Measurements from ENCODE around the gene PTH1R. TPM values are rescaled to one million over a fixed set of nuclear protein-coding genes. Genes with fewer than 3 reads are reported as not detected.

PTH1R gene
- total and polyA plus RNA-seq, 12 donors, result 1.5 to 89.8 (median 4.2) TPM

GRCh38 chr3:46924921-46925584, 47.5 kb downstream of the PTH1R start:
- Histone ChIP-seq H3K27me3 (no peaks in the 10 kb centered on the region), H3K4me3 (no peak overlapping the region), H3K9me3 (no peaks in the 10 kb centered on the region), H3K36me3 (peaks cover 0 to 80% (median 46%) of the 10 kb centered on the region in 9 donors), H3K4me1 (peaks cover 17 to 73% (median 64%) of the 10 kb centered on the region in 9 donors), H3K27ac (peak overlapping the region in 7 of 10 donors; percentile 53 to 83 (median 75))
- no peak for DNase-seq
- WGBS, 2 donors, result 70 to 83% methylated on average over 10 of the region's 10 CpGs
- peak in 1 of 8 donors; percentile 10 for ATAC-seq
- intact Hi-C loops (cut with DNase I), result loop anchor here in 7 of 10 donors (2.0 to 10.0 kb wide), 6 partner anchors 52 to 400 kb away; partner anchors contain the start of genes CCDC12 (in 2 of the 7) and NBEAL2 (in 2 of the 7)
- TF ChIP-seq, protein P1, sequence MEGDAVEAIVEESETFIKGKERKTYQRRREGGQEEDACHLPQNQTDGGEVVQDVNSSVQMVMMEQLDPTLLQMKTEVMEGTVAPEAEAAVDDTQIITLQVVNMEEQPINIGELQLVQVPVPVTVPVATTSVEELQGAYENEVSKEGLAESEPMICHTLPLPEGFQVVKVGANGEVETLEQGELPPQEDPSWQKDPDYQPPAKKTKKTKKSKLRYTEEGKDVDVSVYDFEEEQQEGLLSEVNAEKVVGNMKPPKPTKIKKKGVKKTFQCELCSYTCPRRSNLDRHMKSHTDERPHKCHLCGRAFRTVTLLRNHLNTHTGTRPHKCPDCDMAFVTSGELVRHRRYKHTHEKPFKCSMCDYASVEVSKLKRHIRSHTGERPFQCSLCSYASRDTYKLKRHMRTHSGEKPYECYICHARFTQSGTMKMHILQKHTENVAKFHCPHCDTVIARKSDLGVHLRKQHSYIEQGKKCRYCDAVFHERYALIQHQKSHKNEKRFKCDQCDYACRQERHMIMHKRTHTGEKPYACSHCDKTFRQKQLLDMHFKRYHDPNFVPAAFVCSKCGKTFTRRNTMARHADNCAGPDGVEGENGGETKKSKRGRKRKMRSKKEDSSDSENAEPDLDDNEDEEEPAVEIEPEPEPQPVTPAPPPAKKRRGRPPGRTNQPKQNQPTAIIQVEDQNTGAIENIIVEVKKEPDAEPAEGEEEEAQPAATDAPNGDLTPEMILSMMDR (IDR thresholded peaks at IDR 0.05), result no peak

DNA sequence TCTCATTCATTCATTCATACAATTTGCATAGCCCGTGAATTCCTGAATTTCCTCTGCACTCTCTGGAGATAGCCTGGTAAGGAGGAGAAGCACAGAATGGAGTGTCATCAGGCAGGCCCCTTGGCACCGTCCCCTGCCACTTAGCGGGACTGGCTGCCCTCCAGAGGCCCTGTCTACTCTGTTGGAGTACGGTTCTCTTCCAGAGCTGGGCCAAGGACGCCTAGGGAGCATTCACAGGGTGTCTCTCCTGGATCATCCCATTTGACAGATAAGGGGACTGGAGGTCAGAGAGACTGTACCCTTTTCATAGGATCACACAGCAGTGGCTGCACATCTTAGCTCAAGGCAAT, 48.0 kb downstream of the PTH1R start:
- ATAC-seq (peak; percentile 56 to 83 (median 79)), DNase-seq (peak; percentile 76 to 81)
- TF ChIP-seq, protein P1 (IDR thresholded peaks at IDR 0.05), result no peak
- H3K9me3 ChIP-seq, result no peaks in the 10 kb centered on the region
- H3K36me3 ChIP-seq, result peaks cover 0 to 75% (median 41%) of the 10 kb centered on the region in 9 donors
- peaks cover 22 to 78% (median 69%) of the 10 kb centered on the region in 9 donors for H3K4me1 ChIP-seq
- WGBS, 2 donors, result 34 to 55% methylated on average over 5 of the region's 5 CpGs
- no peaks in the 10 kb centered on the region for H3K27me3 ChIP-seq
- no peak overlapping the region for H3K4me3 ChIP-seq
- intact Hi-C loops (cut with DNase I), result loop anchor here in 4 of 10 donors (2.0 to 10.0 kb wide), 4 partner anchors 52 to 399 kb away; partner anchors contain the start of genes CCDC12 (in 2 of the 4) and NBEAL2 (in 2 of the 4)
- peak overlapping the region in 9 of 10 donors; percentile 24 to 83 (median 69) for H3K27ac ChIP-seq

DNA sequence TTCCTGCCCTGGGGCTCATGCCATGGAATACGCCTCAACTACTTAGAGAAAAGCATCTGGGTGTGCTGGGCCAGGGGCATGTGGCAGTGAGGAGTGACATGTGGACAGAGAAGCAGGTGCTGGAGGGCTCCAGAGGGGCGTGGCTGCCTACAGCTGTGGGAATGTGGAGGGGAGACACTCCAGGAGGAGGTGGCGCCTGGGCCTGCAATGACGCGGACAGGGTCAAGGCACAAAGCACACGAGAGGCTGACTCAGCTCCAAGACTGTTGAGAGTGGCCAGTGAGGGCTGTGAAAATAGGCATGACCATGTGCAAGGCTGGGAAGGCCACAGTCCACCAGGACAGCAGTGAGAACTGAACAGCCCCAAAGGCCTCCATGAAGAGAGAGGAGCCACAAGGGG, 48.5 kb downstream of the PTH1R start:
- 42 to 43% methylated on average over 6 of the region's 6 CpGs for WGBS, 2 donors
- DNase-seq (no peak), ATAC-seq (peak in 4 of 8 donors; percentile 13 to 55 (median 32))
- TF ChIP-seq, protein P1 (IDR thresholded peaks at IDR 0.05), result no peak
- intact Hi-C loops (cut with DNase I), result loop anchor here in 4 of 10 donors (5.0 to 10.0 kb wide), 3 partner anchors 51 to 399 kb away; partner anchors contain the start of genes CCDC12 (in 2 of the 4) and NBEAL2 (in 2 of the 4)
- H3K9me3 ChIP-seq, result no peaks in the 10 kb centered on the region
- H3K4me1 ChIP-seq, result peaks cover 27 to 82% (median 74%) of the 10 kb centered on the region in 9 donors
- peak overlapping the region in 9 of 10 donors; percentile 24 to 83 (median 69) for H3K27ac ChIP-seq
- H3K36me3 ChIP-seq, result peaks cover 0 to 70% (median 37%) of the 10 kb centered on the region in 9 donors
- no peaks in the 10 kb centered on the region for H3K27me3 ChIP-seq
- no peak overlapping the region for H3K4me3 ChIP-seq

DNA sequence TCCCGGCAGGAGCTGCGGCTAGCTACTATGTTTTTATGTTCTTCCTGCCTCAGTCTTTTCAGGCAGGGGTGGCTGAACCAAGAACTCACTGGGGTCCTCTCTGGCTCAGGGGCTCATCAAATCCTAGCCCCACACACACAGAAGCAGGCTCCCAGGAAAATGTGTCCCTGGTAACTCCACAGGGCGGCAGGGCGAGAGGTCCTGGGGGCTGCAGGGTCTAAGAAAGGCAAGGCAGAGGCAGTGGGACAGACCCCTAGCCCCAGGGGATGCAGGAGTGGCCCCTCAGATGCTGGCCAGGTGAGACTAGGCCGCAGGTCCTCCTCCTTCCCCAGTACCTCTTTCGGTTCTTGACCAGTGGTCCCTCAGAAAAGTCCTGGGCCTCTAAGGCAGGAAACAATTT, 48.9 kb downstream of the PTH1R start:
- WGBS, 2 donors, result 79 to 90% methylated on average over 6 of the region's 6 CpGs
- peaks cover 0 to 66% (median 34%) of the 10 kb centered on the region in 9 donors for H3K36me3 ChIP-seq
- no peaks in the 10 kb centered on the region for H3K27me3 ChIP-seq
- H3K4me3 ChIP-seq, result no peak overlapping the region
- no peak for DNase-seq
- intact Hi-C loops (cut with DNase I), result loop anchor here in 4 of 10 donors (5.0 to 10.0 kb wide), 3 partner anchors 51 to 398 kb away; partner anchors contain the start of genes CCDC12 (in 2 of the 4) and NBEAL2 (in 2 of the 4)
- TF ChIP-seq, protein P1 (IDR thresholded peaks at IDR 0.05), result no peak
- H3K27ac ChIP-seq, result peak overlapping the region in 9 of 10 donors; percentile 24 to 83 (median 69)
- ATAC-seq, result no peak
- H3K9me3 ChIP-seq, result no peaks in the 10 kb centered on the region
- H3K4me1 ChIP-seq, result peaks cover 31 to 86% (median 78%) of the 10 kb centered on the region in 9 donors
